Natural killer cell (primary cell): Measurements from ENCODE around the gene GPR107. TPM values are rescaled to one million over a fixed set of nuclear protein-coding genes. Genes with fewer than 3 reads are reported as not detected.
"Not testable (repeated sequence)": the region's sequence is repeated elsewhere in the genome, so short reads cannot be mapped to it uniquely, and the experiment has no call there.

Experiments
- ATAC-seq, 3 donors: fragments of 150-1000 bp in 2 of 3; fragments of 200-7000 bp in 1 of 3; cut with Tn5 transposase; 1 replicate in 1 of 3; 2 replicates in 2 of 3; pipeline ENCODE4 v1.10.0; 2021; ENCODE audit warnings: mild to moderate bottlenecking in 2 of 3, moderate library complexity in 2 of 3
- DNase-seq, 2 donors: peaks; one replicate each; pipeline versions ENCODE4 v3.0.0 to v3.0.0-alpha.2; 2013 to 2021; ENCODE audit warnings: mixed read lengths in 1 of 2
- H3K27ac ChIP-seq: one replicate; pipeline ENCODE4 v1.5.1; 2013; ENCODE audit warnings: mild to moderate bottlenecking, low read length
- H3K27me3 ChIP-seq: one replicate; pipeline ENCODE4 v1.6.1; 2013; ENCODE audit warnings: low read length; ENCODE audit not compliant: control insufficient read depth, insufficient read depth
- H3K36me3 ChIP-seq: one replicate; pipeline ENCODE4 v1.6.1; 2013; ENCODE audit warnings: low read length; ENCODE audit not compliant: control insufficient read depth, insufficient read depth
- H3K4me1 ChIP-seq: one replicate; pipeline ENCODE4 v1.6.1; 2013; ENCODE audit warnings: low read length; ENCODE audit not compliant: control insufficient read depth, insufficient read depth
- H3K4me3 ChIP-seq: one replicate; pipeline ENCODE4 v1.5.1; 2013; ENCODE audit warnings: low read length
- H3K9me3 ChIP-seq: one replicate; pipeline ENCODE4 v1.6.1; 2013; ENCODE audit warnings: low read length; ENCODE audit not compliant: control insufficient read depth, insufficient read depth
- H3K27ac Mint-ChIP-seq, 2 donors: one replicate each; pipeline ENCODE4 v1.8.0; 2022; ENCODE audit warnings: mild to moderate bottlenecking in 2 of 2, mixed read lengths in 2 of 2, moderate library complexity in 1 of 2
- H3K27me3 Mint-ChIP-seq, 2 donors: one replicate each; pipeline ENCODE4 v1.8.0; 2022; ENCODE audit warnings: low read depth in 2 of 2, mixed read lengths in 2 of 2
- H3K36me3 Mint-ChIP-seq: one replicate; pipeline ENCODE4 v1.8.0; 2022; ENCODE audit warnings: mixed read lengths
- H3K4me1 Mint-ChIP-seq, 2 donors: one replicate each; pipeline ENCODE4 v1.8.0; 2022; ENCODE audit warnings: mixed read lengths in 2 of 2
- H3K4me3 Mint-ChIP-seq: one replicate; pipeline ENCODE4 v1.8.0; 2022; ENCODE audit warnings: mild to moderate bottlenecking, moderate library complexity, mixed read lengths
- H3K9me3 Mint-ChIP-seq, 2 donors: one replicate each; pipeline ENCODE4 v1.8.0; 2022; ENCODE audit warnings: mixed read lengths in 2 of 2
- CTCF ChIP-seq: fragments of 200-600 bp; IDR thresholded peaks from one replicate; pipeline ENCODE4 v1.8.0; 2022; ENCODE audit warnings: antibody characterized with exemption
- WGBS: methylation state at CpG from one replicate; pipeline ENCODE4 v1.1.7; 2013; ENCODE audit warnings: missing lambda C conversion rate; ENCODE audit not compliant: insufficient coverage; 5-methylcytosine and 5-hydroxymethylcytosine counted together
- intact Hi-C: fragments of 100-400 bp; cut with micrococcal nuclease; formaldehyde crosslinking; loops from one replicate; pipeline ENCODE4 v1.14.2; 2022
- total RNA-seq, 4 donors: library from RNA; stranded (reverse); fragments of 120-200 nt in 1 of 4; gene quantifications; one replicate each; pipeline versions ENCODE4 v1.2.3 to v1.2.4, GENCODE V29; 2013 to 2022

The GPR107 gene
- total RNA-seq, 3 donors from 2014 or later (not counting 1 experiment from before 2014, with no cell fraction given) = 32.9 to 49.5 (median 41.8) TPM

- ATAC-seq = peak in 2 of 3 donors; percentile 10 to 20
- H3K4me3 Mint-ChIP-seq = no peak overlapping the region
- Histone ChIP-seq H3K4me3 (no peak overlapping the region), H3K9me3 (peaks cover 6% of the 10 kb centered on the region), H3K27me3 (no peaks in the 10 kb centered on the region), H3K36me3 (peaks cover 5% of the 10 kb centered on the region), H3K27ac (no peak overlapping the region), H3K4me1 (peaks cover 19% of the 10 kb centered on the region)
- TF ChIP-seq CTCF = no peak
- H3K27me3 Mint-ChIP-seq = no peaks in the 10 kb centered on the region
- no peaks in the 10 kb centered on the region for H3K36me3 Mint-ChIP-seq
- WGBS = no CpG with 5 or more reads among the region's 2 CpGs
- peak overlapping the region; percentile 81 to 85 for H3K27ac Mint-ChIP-seq
- H3K4me1 Mint-ChIP-seq = peaks cover 45 to 49% of the 10 kb centered on the region in 2 donors
- H3K9me3 Mint-ChIP-seq = no peaks in the 10 kb centered on the region
- intact Hi-C loops = no loop called here
- DNase-seq = no peak
Measured at GRCh38 chr9:130017076-130017475, 36.6 kb upstream of the GPR107 start.

DNA sequence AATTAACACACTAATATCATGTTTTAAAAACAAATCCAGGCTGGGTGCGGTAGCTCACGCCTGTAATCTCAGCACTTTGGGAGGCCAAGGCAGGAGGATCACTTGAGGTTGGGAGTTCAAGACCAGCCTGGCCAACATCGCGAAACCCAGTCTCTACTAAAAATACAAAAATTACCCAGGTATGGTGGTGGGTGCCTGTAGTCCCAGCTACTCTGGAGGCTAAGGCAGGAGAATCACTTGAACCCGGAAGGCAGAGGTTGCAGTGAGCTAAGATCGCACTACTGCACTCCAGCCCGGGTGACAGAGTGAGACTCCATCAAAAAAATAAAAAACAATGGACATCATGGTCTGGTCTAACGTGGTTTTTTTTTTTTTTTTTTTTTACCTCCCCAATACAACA, 36.2 kb upstream of the GPR107 start:
- H3K9me3 Mint-ChIP-seq, H3K27me3 ChIP-seq, DNase-seq, H3K9me3 ChIP-seq, intact Hi-C loops, H3K27ac ChIP-seq, H3K27me3 Mint-ChIP-seq, H3K36me3 ChIP-seq, ATAC-seq, H3K36me3 Mint-ChIP-seq, H3K4me3 Mint-ChIP-seq, H3K4me3 ChIP-seq: not testable (repeated sequence)
- peaks cover 24% of the 10 kb centered on the region for H3K4me1 ChIP-seq
- peak overlapping the region; percentile 81 to 85 for H3K27ac Mint-ChIP-seq
- 96% methylated on average over 8 of the region's 8 CpGs for WGBS
- peaks cover 45 to 48% of the 10 kb centered on the region in 2 donors for H3K4me1 Mint-ChIP-seq

GRCh38 chr9:130018265-130018664, 35.4 kb upstream of the GPR107 start:
- no peak overlapping the region for H3K4me3 Mint-ChIP-seq
- Histone ChIP-seq H3K27ac (no peak overlapping the region), H3K27me3 (no peaks in the 10 kb centered on the region), H3K9me3 (peaks cover 6% of the 10 kb centered on the region), H3K4me1 (peaks cover 29% of the 10 kb centered on the region), H3K36me3 (peaks cover 5% of the 10 kb centered on the region), H3K4me3 (no peak overlapping the region)
- WGBS = 66% methylated on average over 4 of the region's 4 CpGs
- ATAC-seq (no peak), DNase-seq (no peak)
- no peaks in the 10 kb centered on the region for H3K27me3 Mint-ChIP-seq
- no peaks in the 10 kb centered on the region for H3K9me3 Mint-ChIP-seq
- intact Hi-C loops = no loop called here
- TF ChIP-seq CTCF = no peak
- no peaks in the 10 kb centered on the region for H3K36me3 Mint-ChIP-seq
- peaks cover 45 to 50% of the 10 kb centered on the region in 2 donors for H3K4me1 Mint-ChIP-seq
- H3K27ac Mint-ChIP-seq = peak overlapping the region; percentile 81 to 85

GRCh38 chr9:130020618-130021017, 33.1 kb upstream of the GPR107 start:
- 66% methylated on average over 6 of the region's 7 CpGs for WGBS
- Histone ChIP-seq H3K27ac (peak overlapping the region; percentile 19), H3K36me3 (peaks cover 5% of the 10 kb centered on the region), H3K27me3 (no peaks in the 10 kb centered on the region), H3K9me3 (peaks cover 6% of the 10 kb centered on the region), H3K4me3 (no peak overlapping the region), H3K4me1 (peaks cover 43% of the 10 kb centered on the region)
- Mint-ChIP-seq H3K27ac (peak overlapping the region; percentile 45 to 84), H3K36me3 (no peaks in the 10 kb centered on the region), H3K4me3 (no peak overlapping the region), H3K9me3 (no peaks in the 10 kb centered on the region), H3K4me1 (peaks cover 56 to 62% of the 10 kb centered on the region in 2 donors), H3K27me3 (no peaks in the 10 kb centered on the region)
- intact Hi-C loops = no loop called here
- DNase-seq = no peak
- no peak for TF ChIP-seq CTCF
- no peak for ATAC-seq
